Rectal smooth muscle tissue (tissue), 1 donor: Measurements from ENCODE around the gene ARPP19.
"Not testable (repeated sequence)": the region's sequence is repeated elsewhere in the genome, so short reads cannot be mapped to it uniquely, and the experiment has no call there.

ENCODE experiments used
- H3K27ac ChIP-seq: one replicate; pipeline ENCODE4 v1.7.0; 2013; ENCODE audit warnings: low read depth, low read length, inconsistent platforms
- H3K27me3 ChIP-seq: one replicate; pipeline ENCODE4 v1.7.0; 2013; ENCODE audit warnings: low read length; ENCODE audit not compliant: control insufficient read depth, insufficient read depth
- H3K36me3 ChIP-seq: one replicate; pipeline ENCODE4 v1.7.0; 2013; ENCODE audit warnings: low read length; ENCODE audit not compliant: control insufficient read depth, insufficient read depth
- H3K4me1 ChIP-seq: one replicate; pipeline ENCODE4 v1.7.0; 2013; ENCODE audit warnings: low read length; ENCODE audit not compliant: control insufficient read depth, insufficient read depth
- H3K4me3 ChIP-seq: one replicate; pipeline ENCODE4 v1.7.0; 2013; ENCODE audit warnings: low read length
- H3K9ac ChIP-seq: one replicate; pipeline ENCODE4 v1.7.0; 2013; ENCODE audit warnings: low read length

Gene ARPP19, protein sequence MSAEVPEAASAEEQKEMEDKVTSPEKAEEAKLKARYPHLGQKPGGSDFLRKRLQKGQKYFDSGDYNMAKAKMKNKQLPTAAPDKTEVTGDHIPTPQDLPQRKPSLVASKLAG

GRCh38 chr15:52568601-52569585 is at the start of gene ARPP19:
Gene ARPP19 (minus strand): TSS chr15:52569030. CDS start chr15:52568892, 138 bp downstream.
- no peaks in the 10 kb centered on the region for H3K27me3 ChIP-seq
- H3K36me3 ChIP-seq: no peaks in the 10 kb centered on the region
- peak within 1 kb of the TSS; percentile 89 for H3K27ac ChIP-seq
- peak within 1 kb of the TSS; percentile 86 for H3K4me3 ChIP-seq
- H3K9ac ChIP-seq: peak within 1 kb of the TSS; percentile 88
- H3K4me1 ChIP-seq: peaks cover 22% of the 10 kb centered on the region

GRCh38 chr15:52617026-52617425 is 48.2 kb upstream of the ARPP19 start:
- no peak overlapping the region for H3K9ac ChIP-seq
- H3K36me3 ChIP-seq: peaks cover 9% of the 10 kb centered on the region
- no peak overlapping the region for H3K4me3 ChIP-seq
- H3K27ac ChIP-seq: no peak overlapping the region
- H3K27me3 ChIP-seq: no peaks in the 10 kb centered on the region
- no peaks in the 10 kb centered on the region for H3K4me1 ChIP-seq

DNA sequence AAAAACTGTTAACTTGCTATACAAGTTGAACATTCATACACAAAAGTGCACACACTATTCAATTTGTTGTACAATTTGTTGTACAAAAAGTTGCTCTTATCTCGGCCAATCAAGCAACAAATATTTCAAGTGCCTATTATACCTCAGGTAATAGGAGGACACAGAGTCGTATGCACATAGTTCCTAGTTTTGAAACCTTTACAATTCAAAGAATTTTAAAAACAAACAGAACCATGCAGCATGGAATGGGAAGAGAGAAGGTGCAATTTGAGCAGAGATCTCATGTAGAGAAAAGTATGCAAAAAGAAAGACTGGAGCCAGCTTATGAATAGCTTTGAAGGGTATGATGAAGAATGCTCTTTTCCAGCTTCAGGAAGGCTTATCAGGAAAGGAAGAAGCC is 46.5 kb upstream of the ARPP19 start:
- H3K27me3 ChIP-seq: no peaks in the 10 kb centered on the region
- H3K4me1 ChIP-seq: no peaks in the 10 kb centered on the region
- H3K36me3 ChIP-seq: peaks cover 10% of the 10 kb centered on the region
- H3K27ac ChIP-seq: no peak overlapping the region
- no peak overlapping the region for H3K4me3 ChIP-seq
- H3K9ac ChIP-seq: no peak overlapping the region

- no peaks in the 10 kb centered on the region for H3K27me3 ChIP-seq
- no peak overlapping the region for H3K9ac ChIP-seq
- peaks cover 15% of the 10 kb centered on the region for H3K36me3 ChIP-seq
- H3K4me1 ChIP-seq: no peaks in the 10 kb centered on the region
- H3K27ac ChIP-seq: no peak overlapping the region
- H3K4me3 ChIP-seq: no peak overlapping the region
Measured at GRCh38 chr15:52609593-52609992, 40.8 kb upstream of the ARPP19 start.

- H3K36me3 ChIP-seq: peaks cover 13% of the 10 kb centered on the region
- H3K27ac ChIP-seq: no peak overlapping the region
- H3K27me3 ChIP-seq: no peaks in the 10 kb centered on the region
- no peaks in the 10 kb centered on the region for H3K4me1 ChIP-seq
- no peak overlapping the region for H3K9ac ChIP-seq
- no peak overlapping the region for H3K4me3 ChIP-seq
Measured at GRCh38 chr15:52584414-52584813, 15.6 kb upstream of the ARPP19 start.

GRCh38 chr15:52579852-52580251 is 11.0 kb upstream of the ARPP19 start:
- Histone ChIP-seq H3K4me3 (no peak overlapping the region), H3K9ac (no peak overlapping the region), H3K27ac (no peak overlapping the region), H3K4me1 (no peaks in the 10 kb centered on the region), H3K27me3 (no peaks in the 10 kb centered on the region), H3K36me3 (peaks cover 9% of the 10 kb centered on the region)

DNA sequence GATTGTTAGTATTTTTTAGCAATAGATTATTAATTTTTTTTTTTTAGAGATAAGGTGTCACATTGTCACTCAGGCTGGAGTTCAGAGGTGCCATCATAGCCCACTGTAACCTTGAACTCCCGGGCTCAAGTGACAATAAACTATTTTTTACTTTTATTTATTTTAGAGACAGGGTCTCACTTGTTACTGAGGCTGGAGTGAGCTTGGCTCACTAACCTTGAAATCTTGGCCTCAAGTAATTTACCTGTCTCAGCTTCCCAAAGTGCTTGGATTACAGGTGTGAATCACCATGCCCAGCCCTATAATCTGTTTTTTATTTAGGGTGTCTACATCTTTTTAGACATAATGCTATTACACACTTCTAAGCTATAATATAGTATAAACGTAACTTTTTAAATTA is 7.9 kb upstream of the ARPP19 start:
- no peak overlapping the region for H3K4me3 ChIP-seq
- H3K4me1 ChIP-seq: no peaks in the 10 kb centered on the region

DNA sequence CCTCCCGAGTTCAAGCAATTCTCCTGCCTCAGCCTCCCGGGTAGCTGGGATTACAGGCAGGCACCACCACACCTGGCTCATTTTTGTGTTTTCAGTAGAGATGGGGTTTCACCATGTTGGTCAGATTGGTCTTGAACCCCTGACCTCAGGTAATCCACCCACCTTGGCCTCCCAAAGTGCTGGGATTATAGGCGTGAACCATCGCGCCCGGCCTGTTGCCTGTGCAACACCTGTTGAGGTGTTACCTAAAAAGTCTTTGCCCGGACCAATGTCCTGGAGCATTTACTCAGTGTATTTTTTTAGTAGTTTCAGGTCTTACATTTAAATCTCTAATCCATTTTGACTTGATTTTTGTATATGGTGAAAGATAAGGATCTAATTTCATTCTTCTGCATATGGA is 6.7 kb upstream of the ARPP19 start:
- H3K4me3 ChIP-seq, H3K36me3 ChIP-seq, H3K9ac ChIP-seq, H3K27me3 ChIP-seq, H3K27ac ChIP-seq, H3K4me1 ChIP-seq: not testable (repeated sequence)

More for the DNA sequence above, 7.9 kb upstream of the ARPP19 start:
- no peak overlapping the region for H3K27ac ChIP-seq
- no peak overlapping the region for H3K9ac ChIP-seq
- peaks cover 3% of the 10 kb centered on the region for H3K36me3 ChIP-seq
- no peaks in the 10 kb centered on the region for H3K27me3 ChIP-seq

DNA sequence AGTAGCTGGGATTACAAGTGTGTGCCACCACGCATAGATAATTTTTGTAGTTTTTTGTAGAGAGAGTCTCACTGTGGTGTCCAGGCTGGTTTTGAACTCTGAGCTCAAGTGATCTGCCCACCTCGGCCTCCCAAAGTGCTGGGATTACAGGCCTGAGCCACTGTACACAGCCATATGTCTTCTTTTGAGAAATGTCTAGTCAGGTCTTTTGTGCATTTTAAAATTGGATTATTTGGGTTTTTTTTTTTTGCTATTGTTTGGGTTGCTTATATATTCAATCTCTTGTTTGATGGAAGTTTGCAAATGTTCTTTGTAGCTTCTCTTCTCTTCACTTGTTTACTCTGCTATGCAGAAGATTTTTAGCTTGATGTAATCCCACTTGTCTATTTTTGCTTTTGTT is 6.2 kb upstream of the ARPP19 start:
- no peak overlapping the region for H3K9ac ChIP-seq
- H3K36me3 ChIP-seq: peaks cover 3% of the 10 kb centered on the region
- H3K4me1 ChIP-seq: no peaks in the 10 kb centered on the region
- H3K27ac ChIP-seq: no peak overlapping the region
- no peak overlapping the region for H3K4me3 ChIP-seq
- H3K27me3 ChIP-seq: no peaks in the 10 kb centered on the region

- not testable (repeated sequence) for H3K27ac ChIP-seq, H3K9ac ChIP-seq, H3K36me3 ChIP-seq, H3K27me3 ChIP-seq, H3K4me3 ChIP-seq, H3K4me1 ChIP-seq
Measured at GRCh38 chr15:52574623-52575022, 5.8 kb upstream of the ARPP19 start.

DNA sequence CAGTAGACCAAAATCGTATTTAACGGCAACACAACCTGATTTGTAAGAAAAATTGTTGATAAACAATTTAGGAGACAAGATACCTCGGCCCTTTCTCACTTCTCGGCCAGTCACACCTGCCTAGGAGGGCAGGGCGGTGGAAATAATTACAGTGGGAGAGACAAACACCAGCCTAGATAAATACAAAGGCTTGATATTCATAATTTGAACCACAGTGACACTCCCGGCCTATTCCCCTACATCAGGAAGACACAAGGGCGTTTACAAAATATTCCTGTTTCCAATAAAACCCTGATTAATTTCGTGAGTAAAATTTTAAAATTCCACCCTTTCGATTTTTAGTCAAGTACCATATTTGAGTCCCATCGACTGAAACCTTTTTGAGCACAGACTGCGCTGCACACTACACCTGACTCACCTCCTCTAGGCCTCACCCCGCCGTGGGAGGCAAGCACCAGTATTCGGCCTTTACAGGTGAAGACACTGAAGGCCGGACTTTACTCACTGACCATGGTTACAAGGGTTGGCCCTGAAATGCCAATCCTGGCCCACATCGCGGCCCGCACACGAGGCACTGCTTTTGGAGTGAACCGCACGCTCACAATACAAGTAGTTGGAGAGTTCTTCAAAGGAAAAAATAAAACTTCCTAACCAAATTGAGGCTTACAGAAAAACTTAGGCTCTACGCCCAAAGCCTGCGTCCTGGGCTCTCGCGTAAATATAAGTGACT is 794 bp downstream of the ARPP19 start:
- peaks cover 25% of the 10 kb centered on the region for H3K4me1 ChIP-seq
- peak overlapping the region; percentile 88 for H3K9ac ChIP-seq
- no peaks in the 10 kb centered on the region for H3K36me3 ChIP-seq
- H3K27ac ChIP-seq: peak overlapping the region; percentile 89
- H3K27me3 ChIP-seq: no peaks in the 10 kb centered on the region
- H3K4me3 ChIP-seq: peak overlapping the region; percentile 86

DNA sequence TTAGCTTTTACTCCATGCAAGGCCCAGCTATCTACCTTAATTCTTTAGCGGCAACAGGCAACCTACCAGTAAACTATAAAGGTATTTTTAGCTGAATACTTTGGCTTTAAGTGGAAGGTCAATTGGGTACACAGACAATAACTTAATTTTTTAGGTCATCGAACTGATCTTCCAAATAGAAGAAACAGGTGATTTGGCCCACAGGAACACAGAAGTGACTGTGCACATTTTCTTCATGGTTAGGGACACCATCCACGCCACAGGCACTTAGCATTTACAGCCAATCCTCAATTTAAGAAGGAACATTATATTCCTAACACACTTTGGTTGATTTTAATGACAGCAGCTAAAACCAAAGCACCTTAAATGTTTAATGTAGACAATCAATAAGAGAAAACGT is 1.9 kb downstream of the ARPP19 start:
- H3K27ac ChIP-seq: no peak overlapping the region
- no peak overlapping the region for H3K9ac ChIP-seq
- no peaks in the 10 kb centered on the region for H3K36me3 ChIP-seq
- H3K27me3 ChIP-seq: no peaks in the 10 kb centered on the region
- peaks cover 25% of the 10 kb centered on the region for H3K4me1 ChIP-seq
- H3K4me3 ChIP-seq: peak overlapping the region; percentile 86
